Lung (tissue), 12 donors: ENCODE measurements around the gene TPI1. TPM values are rescaled to one million over a fixed set of nuclear protein-coding genes. Genes with fewer than 3 reads are reported as not detected.
A peak's percentile ranks its signal among the peaks of the same experiment; 100 is the strongest.

Experiments used
- ATAC-seq: fragments of 200-7000 bp; cut with Tn5 transposase; one replicate; pipeline ENCODE4 v1.9.1; 2020; ENCODE audit warnings: moderate number of reproducible peaks; ENCODE audit not compliant: insufficient read depth, low FRiP score
- DNase-seq, 3 donors: peaks; one replicate each; pipeline ENCODE4 v3.0.0-alpha.2; 2013 to 2017
- H3K27ac ChIP-seq, 2 donors: one replicate each; pipeline ENCODE4 v1.5.1; 2013; ENCODE audit warnings: mild to moderate bottlenecking in 2 of 2, moderate library complexity in 2 of 2, control low read depth in 1 of 2, inconsistent platforms in 1 of 2, low read depth in 1 of 2, low read length in 1 of 2
- H3K27me3 ChIP-seq, 3 donors: one replicate each; pipeline ENCODE4 v1.5.1; 2013; ENCODE audit warnings: low read length in 2 of 3; ENCODE audit not compliant: control insufficient read depth in 3 of 3, insufficient read depth in 3 of 3
- H3K36me3 ChIP-seq, 4 donors: one replicate each; pipeline ENCODE4 v1.5.1; 2013; ENCODE audit warnings: low read length in 4 of 4, mild to moderate bottlenecking in 1 of 4, moderate library complexity in 1 of 4; ENCODE audit not compliant: control insufficient read depth in 4 of 4, insufficient read depth in 4 of 4
- H3K4me1 ChIP-seq, 5 donors: one replicate each; pipeline ENCODE4 v1.5.1; 2013; ENCODE audit warnings: low read length in 5 of 5, mild to moderate bottlenecking in 2 of 5, moderate library complexity in 1 of 5; ENCODE audit not compliant: control insufficient read depth in 5 of 5, insufficient read depth in 5 of 5
- H3K4me3 ChIP-seq: one replicate; pipeline ENCODE4 v1.5.1; 2013; ENCODE audit warnings: mild to moderate bottlenecking, control low read depth, moderate library complexity
- H3K9ac ChIP-seq, 2 donors: one replicate each; pipeline ENCODE4 v1.5.1; 2013; ENCODE audit warnings: low read length in 2 of 2, control low read depth in 1 of 2; ENCODE audit not compliant: insufficient read depth in 1 of 2
- H3K9me3 ChIP-seq, 4 donors: one replicate each; pipeline ENCODE4 v1.5.1; 2013; ENCODE audit warnings: low read length in 3 of 4, mild to moderate bottlenecking in 1 of 4, moderate library complexity in 1 of 4; ENCODE audit not compliant: control insufficient read depth in 4 of 4, insufficient read depth in 3 of 4
- WGBS, 2 donors: extraction: QIAGEN DNeasy Blood & Tissue Kit; methylation state at CpG; one replicate each; pipeline ENCODE4 v1.1.7; 2013; 5-methylcytosine and 5-hydroxymethylcytosine counted together
- polyA plus RNA-seq, 2 donors: library from polyadenylated mRNA; stranded (reverse); fragments of 200-250 nt; gene quantifications; one replicate each; pipeline ENCODE4 v1.2.1, GENCODE V29; 2013
- total RNA-seq, 2 donors: library from RNA; depleted of rRNA in 1 of 2; stranded (reverse); fragments of >200 nt in 1 of 2; gene quantifications; one replicate each; pipeline ENCODE4 v1.2.1, GENCODE V29; 2014 to 2021
- TF ChIP-seq, protein P1 (sequence below): IDR thresholded peaks from 2 replicates; pipeline ENCODE4 v1.5.1; 2012; ENCODE audit warnings: mild to moderate bottlenecking; ENCODE audit errors: control extremely low read depth, extremely low read depth
- donor health status: control.
- donor health status: control.
- donor health status: Bipolar disorder and iron deficiency.
- donor health status: healthy.
- donor health status: DM: yes; HTN: yes; CAD: no.

The TPI1 gene
- total and polyA plus RNA-seq, 4 donors: 256 to 1,097 (median 435) TPM

DNA sequence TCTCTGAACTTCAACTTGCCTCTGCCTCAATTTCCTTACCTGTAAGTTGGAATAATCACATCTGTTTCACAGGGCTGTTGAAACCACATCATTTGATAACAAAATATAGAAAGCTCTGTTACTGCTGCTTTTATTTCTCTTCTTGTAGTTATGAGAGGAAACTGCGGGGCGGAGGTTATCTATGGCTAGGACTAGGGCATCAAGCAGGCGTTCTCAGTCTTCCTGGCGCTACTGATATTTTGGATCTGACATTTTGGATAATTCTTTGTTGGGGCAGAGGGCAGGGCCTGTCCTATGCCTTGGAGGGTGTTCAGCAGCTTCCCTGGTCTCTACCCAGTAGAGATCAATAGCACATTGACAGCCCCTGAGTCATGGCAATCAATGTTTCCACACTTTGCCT is 35.2 kb upstream of the TPI1 start:
- peaks cover 0 to 20% (median 0%) of the 10 kb centered on the region in 5 donors for H3K4me1 ChIP-seq
- DNase-seq (no peak), ATAC-seq (no peak)
- 93 to 95% methylated on average over 4 of the region's 4 CpGs for WGBS, 2 donors
- no peaks in the 10 kb centered on the region for H3K9me3 ChIP-seq
- TF ChIP-seq, protein P1, sequence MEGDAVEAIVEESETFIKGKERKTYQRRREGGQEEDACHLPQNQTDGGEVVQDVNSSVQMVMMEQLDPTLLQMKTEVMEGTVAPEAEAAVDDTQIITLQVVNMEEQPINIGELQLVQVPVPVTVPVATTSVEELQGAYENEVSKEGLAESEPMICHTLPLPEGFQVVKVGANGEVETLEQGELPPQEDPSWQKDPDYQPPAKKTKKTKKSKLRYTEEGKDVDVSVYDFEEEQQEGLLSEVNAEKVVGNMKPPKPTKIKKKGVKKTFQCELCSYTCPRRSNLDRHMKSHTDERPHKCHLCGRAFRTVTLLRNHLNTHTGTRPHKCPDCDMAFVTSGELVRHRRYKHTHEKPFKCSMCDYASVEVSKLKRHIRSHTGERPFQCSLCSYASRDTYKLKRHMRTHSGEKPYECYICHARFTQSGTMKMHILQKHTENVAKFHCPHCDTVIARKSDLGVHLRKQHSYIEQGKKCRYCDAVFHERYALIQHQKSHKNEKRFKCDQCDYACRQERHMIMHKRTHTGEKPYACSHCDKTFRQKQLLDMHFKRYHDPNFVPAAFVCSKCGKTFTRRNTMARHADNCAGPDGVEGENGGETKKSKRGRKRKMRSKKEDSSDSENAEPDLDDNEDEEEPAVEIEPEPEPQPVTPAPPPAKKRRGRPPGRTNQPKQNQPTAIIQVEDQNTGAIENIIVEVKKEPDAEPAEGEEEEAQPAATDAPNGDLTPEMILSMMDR: no peak
- H3K9ac ChIP-seq: no peak overlapping the region
- no peaks in the 10 kb centered on the region for H3K27me3 ChIP-seq
- H3K4me3 ChIP-seq: no peak overlapping the region
- H3K36me3 ChIP-seq: peaks cover 0 to 12% (median 7%) of the 10 kb centered on the region in 4 donors
- no peak overlapping the region for H3K27ac ChIP-seq

DNA sequence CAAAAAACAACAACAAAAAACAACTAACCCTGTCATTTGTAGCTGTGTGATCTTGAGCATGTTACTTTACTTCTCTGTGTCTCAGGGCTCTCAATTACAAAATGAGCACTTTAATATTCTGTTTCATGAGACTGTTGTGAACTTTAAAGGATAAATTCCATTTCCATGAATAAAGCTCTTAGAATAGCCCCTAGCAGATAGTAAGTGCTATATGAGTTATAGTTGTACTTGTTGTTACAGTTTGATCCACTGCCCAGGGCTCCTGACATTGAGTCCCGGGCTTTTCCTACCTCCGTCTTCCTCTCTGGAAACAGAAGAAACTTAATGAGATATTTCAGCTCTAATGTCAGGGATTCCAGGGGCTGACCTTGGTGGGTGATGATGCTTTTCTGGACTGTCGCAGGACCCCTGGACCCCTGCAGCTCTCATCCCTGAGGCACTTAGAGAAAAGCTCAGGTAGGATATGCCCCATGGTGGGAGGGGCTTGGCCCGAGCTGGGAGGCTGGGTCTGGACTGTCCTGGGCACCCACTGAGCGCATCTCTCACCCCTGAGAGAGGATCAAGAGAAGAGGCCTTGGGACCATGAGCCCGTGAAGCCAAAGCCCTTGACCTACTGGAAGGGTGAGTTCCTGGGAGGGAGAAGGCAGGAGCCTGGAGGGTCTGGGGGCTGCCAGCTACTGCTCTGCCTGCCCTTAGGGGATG is 34.0 kb upstream of the TPI1 start:
- DNase-seq (no peak), ATAC-seq (no peak)
- H3K4me1 ChIP-seq: peaks cover 0 to 15% (median 0%) of the 10 kb centered on the region in 5 donors
- no peaks in the 10 kb centered on the region for H3K27me3 ChIP-seq
- no peak overlapping the region for H3K4me3 ChIP-seq
- 85 to 94% methylated on average over 6 of the region's 6 CpGs for WGBS, 2 donors
- TF ChIP-seq, protein P1: no peak
- H3K36me3 ChIP-seq: peaks cover 0 to 16% (median 12%) of the 10 kb centered on the region in 4 donors
- H3K9me3 ChIP-seq: no peaks in the 10 kb centered on the region
- H3K27ac ChIP-seq: peak overlapping the region in 1 of 2 donors; percentile 94
- H3K9ac ChIP-seq: no peak overlapping the region

DNA sequence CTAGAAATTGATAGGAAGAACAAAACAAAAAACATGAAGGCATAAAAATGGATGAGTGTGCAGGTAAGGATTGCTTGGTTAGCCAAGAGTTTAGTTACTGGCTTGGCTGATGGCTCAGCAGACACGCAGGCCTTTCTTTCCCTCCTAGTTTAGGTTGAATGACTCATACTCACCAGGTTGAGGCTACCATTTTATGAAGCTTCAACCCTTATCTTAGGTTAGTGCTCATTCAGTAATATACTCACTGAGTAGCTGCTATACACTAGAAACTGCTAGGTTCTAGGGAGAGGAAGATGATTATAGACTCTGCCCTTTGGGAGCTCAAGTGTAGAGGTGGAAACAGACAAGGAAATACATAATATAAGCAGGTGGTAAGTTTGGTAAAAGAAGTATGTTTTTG is 33.1 kb upstream of the TPI1 start:
- Histone ChIP-seq H3K9me3 (no peaks in the 10 kb centered on the region), H3K4me3 (no peak overlapping the region), H3K27ac (peak overlapping the region in 1 of 2 donors; percentile 94), H3K9ac (no peak overlapping the region), H3K36me3 (peaks cover 0 to 23% (median 14%) of the 10 kb centered on the region in 4 donors), H3K4me1 (peaks cover 0 to 10% (median 0%) of the 10 kb centered on the region in 5 donors), H3K27me3 (no peaks in the 10 kb centered on the region)
- ATAC-seq (no peak), DNase-seq (no peak)
- 92 to 95% methylated on average over 1 of the region's 1 CpG for whole genome bisulfite sequencing, 2 donors
- TF ChIP-seq, protein P1: no peak
